PC-9 (cell line): ENCODE measurements around the gene IER5L.

Experiments
- EZH2 ChIP-seq: fragments of 200-600 bp; sonication (generic); IDR thresholded peaks from 2 replicates; pipeline ENCODE4 v1.8.0; 2017; ENCODE audit warnings: antibody characterized with exemption, low read depth
- TF ChIP-seq, protein P1 (sequence below): fragments of 200-600 bp; sonication (generic); conservative IDR thresholded peaks from 2 replicates; pipeline ENCODE4 v1.6.1; 2017; ENCODE audit warnings: mixed run types, antibody characterized with exemption, mild to moderate bottlenecking, moderate library complexity

DNA sequence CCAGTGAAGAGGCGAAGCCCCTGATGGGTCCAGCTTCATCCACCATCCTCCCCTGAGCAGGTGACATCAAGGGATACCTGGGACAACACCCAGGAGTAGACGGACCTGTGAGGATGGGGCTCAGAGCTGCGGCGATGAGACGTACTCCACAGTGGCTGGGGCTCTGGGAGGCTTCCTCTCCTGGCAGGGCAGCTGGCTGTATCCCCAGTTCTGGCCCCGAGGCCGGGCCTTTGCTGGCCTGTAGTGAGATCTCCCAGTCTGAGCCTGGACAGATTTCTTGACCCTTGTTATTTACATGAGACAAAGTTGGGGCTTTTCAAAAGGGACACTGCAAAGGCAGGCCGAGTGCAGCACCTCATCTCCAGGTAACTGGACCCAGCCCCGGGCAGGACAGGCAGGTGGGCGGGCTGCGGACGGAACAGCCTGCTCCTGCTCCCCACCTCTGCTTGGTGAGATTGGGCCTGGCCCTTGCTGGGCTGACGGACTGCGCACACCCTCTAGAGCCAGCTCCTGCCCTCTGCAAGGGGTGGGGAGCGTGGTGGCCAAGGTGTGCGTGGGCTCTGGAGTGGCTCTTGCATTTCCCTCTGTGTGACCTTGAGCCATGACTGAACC lies 23.1 kb downstream of the IER5L start:
- TF ChIP-seq EZH2: no peak
- TF ChIP-seq, protein P1, sequence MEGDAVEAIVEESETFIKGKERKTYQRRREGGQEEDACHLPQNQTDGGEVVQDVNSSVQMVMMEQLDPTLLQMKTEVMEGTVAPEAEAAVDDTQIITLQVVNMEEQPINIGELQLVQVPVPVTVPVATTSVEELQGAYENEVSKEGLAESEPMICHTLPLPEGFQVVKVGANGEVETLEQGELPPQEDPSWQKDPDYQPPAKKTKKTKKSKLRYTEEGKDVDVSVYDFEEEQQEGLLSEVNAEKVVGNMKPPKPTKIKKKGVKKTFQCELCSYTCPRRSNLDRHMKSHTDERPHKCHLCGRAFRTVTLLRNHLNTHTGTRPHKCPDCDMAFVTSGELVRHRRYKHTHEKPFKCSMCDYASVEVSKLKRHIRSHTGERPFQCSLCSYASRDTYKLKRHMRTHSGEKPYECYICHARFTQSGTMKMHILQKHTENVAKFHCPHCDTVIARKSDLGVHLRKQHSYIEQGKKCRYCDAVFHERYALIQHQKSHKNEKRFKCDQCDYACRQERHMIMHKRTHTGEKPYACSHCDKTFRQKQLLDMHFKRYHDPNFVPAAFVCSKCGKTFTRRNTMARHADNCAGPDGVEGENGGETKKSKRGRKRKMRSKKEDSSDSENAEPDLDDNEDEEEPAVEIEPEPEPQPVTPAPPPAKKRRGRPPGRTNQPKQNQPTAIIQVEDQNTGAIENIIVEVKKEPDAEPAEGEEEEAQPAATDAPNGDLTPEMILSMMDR: no peak
